ENCODE measurements around the gene GLTPD2.
"Not testable (repeated sequence)": the region's sequence is repeated elsewhere in the genome, so short reads cannot be mapped to it uniquely, and the experiment has no call there.

GLTPD2 gene

GRCh38 chr17:4806777-4807604 lies 18.2 kb downstream of the GLTPD2 start, which contains the start of gene PLD2:
TSS of gene PLD2 (plus strand) at chr17:4807152. CDS start at chr17:4807773, 621 bp downstream.
- DNase-seq (ENCODE audit: low read depth, low spot score), result no peak
- peak within 1 kb of the TSS; percentile 38 for H3K27ac ChIP-seq

- H3K27ac ChIP-seq, result peak overlapping the region; percentile 38
- DNase-seq (ENCODE audit: low read depth, low spot score), result no peak
Measured at GRCh38 chr17:4807605-4808377, 19.0 kb downstream of the GLTPD2 start.

- no peak for DNase-seq (ENCODE audit: low read depth, low spot score)
- H3K27ac ChIP-seq, result no peak overlapping the region
Measured at GRCh38 chr17:4808378-4808767, 19.6 kb downstream of the GLTPD2 start.

- H3K27ac ChIP-seq, result peak overlapping the region; percentile 35
- DNase-seq (ENCODE audit: low read depth, low spot score), result no peak
Measured at GRCh38 chr17:4810696-4811290, 22.0 kb downstream of the GLTPD2 start.

GRCh38 chr17:4811471-4811870 lies 22.7 kb downstream of the GLTPD2 start:
- DNase-seq (ENCODE audit: low read depth, low spot score), result no peak
- peak overlapping the region; percentile 35 for H3K27ac ChIP-seq

- DNase-seq (ENCODE audit: low read depth, low spot score), result no peak
Measured at GRCh38 chr17:4812690-4813089, 23.9 kb downstream of the GLTPD2 start.

GRCh38 chr17:4815043-4815675 lies 26.4 kb downstream of the GLTPD2 start:
- no peak overlapping the region for H3K27ac ChIP-seq
- no peak for DNase-seq (ENCODE audit: low read depth, low spot score)

More at GRCh38 chr17:4812690-4813089, 23.9 kb downstream of the GLTPD2 start:
- no peak overlapping the region for H3K27ac ChIP-seq

- H3K27ac ChIP-seq, result no peak overlapping the region
- DNase-seq (ENCODE audit: low read depth, low spot score), result no peak
Measured at GRCh38 chr17:4816826-4817225, 28.1 kb downstream of the GLTPD2 start.

GRCh38 chr17:4818276-4818675 lies 29.5 kb downstream of the GLTPD2 start:
- no peak overlapping the region for H3K27ac ChIP-seq
- no peak for DNase-seq (ENCODE audit: low read depth, low spot score)

- no peak overlapping the region for H3K27ac ChIP-seq
- DNase-seq (ENCODE audit: low read depth, low spot score), result no peak
Measured at GRCh38 chr17:4822835-4823234, 34.1 kb downstream of the GLTPD2 start.

GRCh38 chr17:4823373-4824089 lies 34.8 kb downstream of the GLTPD2 start:
- no peak overlapping the region for H3K27ac ChIP-seq
- DNase-seq (ENCODE audit: low read depth, low spot score), result no peak

- DNase-seq (ENCODE audit: low read depth, low spot score), result no peak
- H3K27ac ChIP-seq, result no peak overlapping the region
Measured at GRCh38 chr17:4827399-4827798, 38.6 kb downstream of the GLTPD2 start.

- peak overlapping the region; percentile 86 for H3K27ac ChIP-seq
- not testable (repeated sequence) for DNase-seq (ENCODE audit: low read depth, low spot score)
Measured at GRCh38 chr17:4832829-4833177, 44.0 kb downstream of the GLTPD2 start.

- peak; percentile 60 for DNase-seq (ENCODE audit: low read depth, low spot score)
- peak within 1 kb of the TSS; percentile 86 for H3K27ac ChIP-seq
Measured at GRCh38 chr17:4833178-4833940, 44.6 kb downstream of the GLTPD2 start, which contains the start of gene MINK1. TSS of gene MINK1 (plus strand) at chr17:4833340. CDS start at chr17:4833584, 244 bp downstream.

- peak overlapping the region; percentile 86 for H3K27ac ChIP-seq
- no peak for DNase-seq (ENCODE audit: low read depth, low spot score)
Measured at GRCh38 chr17:4833941-4834680, 45.3 kb downstream of the GLTPD2 start.

GRCh38 chr17:4834681-4835020 lies 45.9 kb downstream of the GLTPD2 start:
- no peak for DNase-seq (ENCODE audit: low read depth, low spot score)
- H3K27ac ChIP-seq, result peak overlapping the region; percentile 86

GRCh38 chr17:4836221-4836620 lies 47.5 kb downstream of the GLTPD2 start:
- DNase-seq (ENCODE audit: low read depth, low spot score), result no peak
- H3K27ac ChIP-seq, result no peak overlapping the region

- DNase-seq (ENCODE audit: low read depth, low spot score), result no peak
Measured at GRCh38 chr17:4837471-4838308, 48.9 kb downstream of the GLTPD2 start.

More at GRCh38 chr17:4837471-4838308, 48.9 kb downstream of the GLTPD2 start:
- H3K27ac ChIP-seq, result no peak overlapping the region
